Daoy (cell line): ENCODE measurements around the gene GSTT4. TPM values are rescaled to one million over a fixed set of nuclear protein-coding genes. Genes with fewer than 3 reads are reported as not detected.
"Not testable (repeated sequence)": the region's sequence is repeated elsewhere in the genome, so short reads cannot be mapped to it uniquely, and the experiment has no call there.

ENCODE experiments used
- DNase-seq: peaks from one replicate; pipeline ENCODE4 v3.0.0-alpha.2; 2015; ENCODE audit warnings: low read depth
- total RNA-seq: library from RNA; depleted of rRNA; stranded (reverse); fragments of >200 nt; shearing (Covaris generic); gene quantifications from 2 replicates; pipeline ENCODE4 v1.2.3, GENCODE V29; 2014

GSTT4 gene
- total RNA-seq, 1 experiment from 2014 or later, result not detected

DNA sequence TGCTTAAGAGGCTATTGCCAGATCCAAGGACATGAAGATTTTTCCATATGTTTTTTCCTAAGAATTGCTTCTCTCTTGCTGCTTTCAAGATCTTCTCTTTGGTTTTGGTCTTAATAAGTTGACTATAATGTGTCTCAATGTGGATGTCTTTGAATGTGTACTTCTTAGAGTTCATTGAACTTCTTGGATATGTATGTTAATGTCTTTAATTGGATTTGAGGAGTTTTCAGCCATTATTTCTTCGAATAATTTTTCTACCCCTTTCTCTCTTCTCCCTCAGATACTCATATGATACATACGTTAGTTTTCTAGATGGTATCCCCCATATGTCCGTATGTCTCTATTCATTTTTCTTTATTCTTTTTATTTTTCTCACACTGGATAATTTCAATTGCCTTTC lies 19.1 kb upstream of the GSTT4 start:
- no peak for DNase-seq

GRCh38 chr22:24023204-24023789 lies 18.0 kb upstream of the GSTT4 start:
- DNase-seq, result no peak

GRCh38 chr22:24021304-24021703 lies 16.1 kb upstream of the GSTT4 start:
- no peak for DNase-seq

- DNase-seq, result no peak
These were observed 10.9 kb upstream of the GSTT4 start for GRCh38 chr22:24016156-24016555.

- DNase-seq, result no peak
These were observed 6.4 kb upstream of the GSTT4 start for GRCh38 chr22:24011735-24012068.

- DNase-seq, result no peak
These were observed 4.8 kb upstream of the GSTT4 start for GRCh38 chr22:24010018-24010391.

DNA sequence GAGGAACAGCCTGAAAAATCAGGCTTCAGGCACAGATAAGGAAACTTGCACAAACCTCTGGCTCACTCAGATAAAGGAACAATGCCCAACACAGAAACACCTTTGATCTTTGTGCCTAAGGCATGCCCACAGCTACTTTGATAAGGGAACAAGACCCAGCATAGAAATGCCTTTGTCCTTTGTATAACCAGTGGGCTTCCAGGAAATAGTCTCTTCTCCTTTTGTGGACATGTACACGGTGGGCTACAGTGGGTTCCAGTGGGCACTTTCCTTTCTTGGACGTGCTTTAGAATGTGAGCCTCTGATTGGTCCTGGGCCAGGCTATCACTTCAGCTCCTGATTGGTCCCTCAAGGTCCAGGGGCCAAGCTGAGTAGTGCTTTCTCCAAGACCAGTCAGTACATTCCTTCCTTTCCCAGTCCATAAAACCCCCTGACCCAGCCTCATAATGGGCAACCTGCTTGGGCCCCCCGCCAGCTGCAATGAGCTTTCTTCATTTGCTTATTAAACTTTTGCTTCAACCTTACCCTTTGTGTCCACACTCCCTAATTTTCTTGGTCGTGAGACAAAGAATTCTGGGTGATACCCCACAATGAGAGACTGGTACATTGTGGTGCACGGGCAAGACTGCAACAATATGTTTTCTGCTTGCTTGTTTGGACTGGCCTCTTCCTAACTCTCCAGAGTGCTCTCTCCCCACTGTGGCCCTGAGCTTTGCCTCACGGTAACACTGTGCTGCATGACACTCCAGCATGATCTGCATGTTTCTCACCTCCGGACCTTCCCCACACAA lies 4.2 kb upstream of the GSTT4 start:
- DNase-seq, result no peak

DNA sequence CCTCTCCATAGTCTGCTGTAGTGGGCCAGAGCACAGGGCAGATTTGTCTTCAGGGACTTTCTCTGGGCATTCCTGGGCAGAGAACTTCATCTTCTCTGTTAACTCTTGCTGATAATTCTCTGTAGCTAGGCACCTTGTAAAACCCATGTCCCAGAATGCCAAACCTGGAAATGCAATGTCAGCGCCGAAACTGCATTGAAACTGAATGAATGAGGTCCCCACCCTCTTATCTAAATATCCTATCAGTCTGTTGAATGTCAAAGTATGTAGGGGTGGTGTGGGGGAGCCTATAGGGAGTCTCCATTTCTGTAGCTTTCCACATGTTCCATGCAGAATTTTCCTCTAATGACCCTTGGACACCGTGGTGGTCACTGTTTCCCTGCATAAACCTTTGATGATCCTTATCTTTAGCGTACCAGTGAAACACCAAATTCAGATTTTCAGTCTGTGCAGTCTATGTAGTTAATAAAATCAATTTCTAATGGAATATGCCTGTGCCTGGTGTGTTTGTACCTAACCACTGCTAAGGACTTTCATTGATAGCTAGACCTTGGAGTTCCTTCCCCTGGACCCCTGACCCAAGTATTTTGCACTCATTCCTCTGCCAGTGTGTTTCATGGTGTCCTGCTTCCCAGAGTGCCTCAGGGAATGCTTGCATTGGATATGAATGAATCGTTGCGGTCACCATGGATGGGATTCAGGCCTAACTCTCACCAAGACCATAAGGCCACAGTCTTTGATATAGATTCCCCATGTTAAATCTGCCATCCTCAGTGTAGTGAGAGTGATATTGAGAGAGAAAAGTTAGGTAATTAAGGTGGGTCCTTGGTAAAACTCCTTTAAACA lies 3.4 kb upstream of the GSTT4 start:
- DNase-seq, result no peak

GRCh38 chr22:24008022-24008283 lies 2.7 kb upstream of the GSTT4 start:
- no peak for DNase-seq

- no peak for DNase-seq
These were observed 2.2 kb upstream of the GSTT4 start for GRCh38 chr22:24007253-24008021.

GRCh38 chr22:24006914-24007214 lies 1.6 kb upstream of the GSTT4 start:
- DNase-seq, result no peak

- DNase-seq, result no peak
These were observed 1.1 kb upstream of the GSTT4 start for GRCh38 chr22:24006207-24006913.

DNA sequence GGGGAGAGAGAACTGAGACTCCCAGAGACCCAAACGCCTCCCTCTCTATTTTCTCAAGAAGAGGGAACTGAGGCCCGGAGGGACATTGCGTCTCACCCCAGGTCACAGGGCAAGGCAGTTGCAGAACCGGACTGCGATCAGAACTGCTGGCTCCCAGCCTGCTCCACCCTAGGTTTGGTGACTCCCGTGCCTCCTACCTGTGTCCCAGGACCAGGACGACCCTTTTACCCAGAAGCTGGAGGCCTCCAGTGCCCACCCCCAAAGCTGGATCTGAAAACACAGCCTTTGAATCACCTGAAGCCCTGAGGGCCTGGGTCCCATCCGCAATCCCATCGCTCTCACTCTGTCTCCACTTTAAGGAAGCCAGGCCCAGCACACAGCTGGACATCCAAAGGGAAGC lies 1.4 kb downstream of the GSTT4 start:
- no peak for DNase-seq

DNA sequence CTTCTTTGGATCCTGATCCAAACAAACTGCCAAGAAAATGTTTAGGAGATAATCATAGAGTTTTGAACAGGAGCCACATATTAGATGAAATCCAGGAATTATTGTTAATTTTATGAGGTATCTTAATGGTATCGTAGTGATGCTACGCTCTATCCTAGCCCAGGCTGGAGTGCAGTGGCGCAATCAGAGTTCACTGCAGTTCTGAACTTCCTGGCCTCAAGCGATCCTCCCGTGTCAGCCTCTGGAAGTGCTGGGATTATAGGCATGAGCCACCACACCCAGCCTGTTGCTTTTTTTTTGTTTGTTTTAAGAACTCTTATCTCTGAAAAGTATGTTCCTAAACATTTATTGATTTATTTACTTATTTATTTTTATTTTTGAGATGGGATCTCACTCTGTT lies 2.4 kb downstream of the GSTT4 start:
- DNase-seq, result no peak

DNA sequence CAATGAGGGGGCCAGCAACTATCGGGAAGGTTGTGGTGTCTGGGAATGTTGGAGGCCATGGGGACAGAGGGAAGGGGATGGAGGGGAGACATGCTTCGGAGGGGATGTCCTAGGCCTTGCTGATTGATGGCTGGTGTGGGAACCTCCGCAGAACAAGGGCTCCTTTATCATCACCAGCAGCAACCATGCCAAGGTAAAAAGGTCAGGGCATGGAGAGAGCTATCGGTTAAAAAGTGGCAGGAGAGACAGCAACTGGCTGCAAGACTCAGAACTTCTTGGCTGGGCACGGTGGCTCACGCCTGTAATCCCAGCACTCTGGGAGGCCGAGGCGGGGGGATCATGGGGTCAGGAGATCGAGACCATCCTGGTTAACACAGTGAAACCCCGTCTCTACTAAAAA lies 3.0 kb downstream of the GSTT4 start:
- no peak for DNase-seq

DNA sequence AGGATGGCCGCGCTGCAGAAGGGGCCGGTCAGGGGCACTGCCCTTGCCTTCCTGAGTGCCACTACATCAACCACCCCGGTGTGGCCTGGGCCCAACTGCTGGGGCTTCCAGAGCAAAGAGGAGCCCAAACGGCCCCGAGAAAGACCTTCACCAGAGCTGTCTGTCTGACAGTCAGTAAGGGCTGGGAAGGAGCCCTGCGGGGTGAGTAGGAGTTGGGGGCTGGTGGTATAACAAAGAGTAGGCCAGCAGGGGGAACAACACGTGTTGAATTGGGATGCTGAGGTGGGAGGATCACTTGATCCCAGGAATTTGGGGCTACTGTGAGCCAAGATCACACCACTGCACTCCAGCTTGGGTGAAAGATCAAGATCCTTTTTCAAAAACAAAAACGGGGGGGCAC lies 3.9 kb downstream of the GSTT4 start:
- no peak for DNase-seq

- DNase-seq, result not testable (repeated sequence)
These were observed 5.5 kb downstream of the GSTT4 start for GRCh38 chr22:23999779-24000178.

DNA sequence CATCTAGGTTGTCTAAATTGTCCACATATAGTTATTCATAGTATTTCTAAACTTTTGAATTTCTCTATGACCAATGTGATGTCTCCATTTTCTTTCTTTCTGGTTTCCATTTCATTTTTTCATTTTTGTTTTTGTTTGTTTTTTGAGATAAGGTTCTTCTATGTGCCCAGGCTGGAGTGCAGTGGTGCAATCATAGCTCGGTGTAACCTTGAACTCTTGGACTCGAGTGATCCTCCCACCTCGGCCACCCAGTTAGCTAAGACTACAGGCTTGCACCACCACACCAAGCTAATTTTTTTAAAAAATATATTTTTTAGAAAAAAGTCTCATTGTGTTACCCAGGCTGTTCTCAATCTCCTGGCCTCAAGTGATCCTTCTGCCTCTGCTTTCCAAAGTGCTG lies 8.2 kb downstream of the GSTT4 start:
- DNase-seq, result no peak

GRCh38 chr22:23993581-23994177 lies 11.6 kb downstream of the GSTT4 start:
- not testable (repeated sequence) for DNase-seq

DNA sequence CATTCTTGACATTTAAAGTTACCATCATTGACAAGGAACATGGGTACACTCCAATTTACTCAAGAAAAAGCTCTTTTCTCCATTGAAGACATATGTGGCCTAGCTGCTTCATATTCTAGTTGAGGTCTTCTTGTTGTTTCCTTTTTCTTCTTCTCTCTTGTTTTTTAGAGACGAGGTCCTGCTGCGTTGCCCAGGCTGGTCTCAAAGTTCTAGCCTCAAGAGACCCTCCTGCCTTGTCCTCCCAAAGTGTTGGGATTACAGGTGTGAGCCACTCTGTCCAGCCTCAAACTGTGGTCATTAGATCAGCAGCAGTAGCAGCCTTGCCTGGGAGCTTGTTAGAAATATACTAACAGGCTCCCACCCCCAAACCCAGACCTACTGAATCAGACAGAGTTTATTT lies 12.2 kb downstream of the GSTT4 start:
- not testable (repeated sequence) for DNase-seq

- not testable (repeated sequence) for DNase-seq
These were observed 15.5 kb downstream of the GSTT4 start for GRCh38 chr22:23989583-23990244.
